Choroid plexus epithelial cell (primary cell): ENCODE measurements around the gene ESRRG.
"Not testable (repeated sequence)": the region's sequence is repeated elsewhere in the genome, so short reads cannot be mapped to it uniquely, and the experiment has no call there.

Source experiments
- DNase-seq: peaks from one replicate; pipeline ENCODE4 v3.0.0-alpha.2; 2010; ENCODE audit warnings: low read depth
- H3K4me3 ChIP-seq: 2 replicates; pipeline ENCODE4 v1.5.1; 2011; ENCODE audit warnings: low read depth, mild to moderate bottlenecking, control low read depth, low read length, moderate library complexity
- TF ChIP-seq, protein P1 (sequence below): conservative IDR thresholded peaks from 2 replicates; pipeline ENCODE4 v1.5.1; 2011; ENCODE audit warnings: low read depth, mild to moderate bottlenecking, control low read depth, inconsistent platforms, low read length, moderate library complexity

The ESRRG gene

DNA sequence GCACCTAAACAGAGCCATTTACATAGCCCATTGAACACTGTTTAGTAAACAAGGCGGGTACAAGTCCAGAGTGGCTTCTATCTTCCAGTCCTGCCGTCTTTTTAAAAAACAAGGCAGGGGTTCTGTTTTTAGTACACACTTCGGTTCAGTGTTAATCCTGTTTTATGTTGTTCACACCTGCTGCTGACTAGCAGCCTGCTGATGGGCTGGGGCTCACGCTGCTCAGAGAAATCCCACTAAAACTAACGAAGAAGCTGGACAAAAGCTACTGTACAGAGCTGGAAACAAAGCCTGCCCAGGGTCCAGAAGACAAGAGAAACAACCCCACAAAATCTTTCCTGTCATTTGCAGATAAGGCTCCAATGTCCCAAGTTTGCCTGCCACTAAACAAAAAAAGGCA lies 13.2 kb downstream of the ESRRG start:
- TF ChIP-seq, protein P1, sequence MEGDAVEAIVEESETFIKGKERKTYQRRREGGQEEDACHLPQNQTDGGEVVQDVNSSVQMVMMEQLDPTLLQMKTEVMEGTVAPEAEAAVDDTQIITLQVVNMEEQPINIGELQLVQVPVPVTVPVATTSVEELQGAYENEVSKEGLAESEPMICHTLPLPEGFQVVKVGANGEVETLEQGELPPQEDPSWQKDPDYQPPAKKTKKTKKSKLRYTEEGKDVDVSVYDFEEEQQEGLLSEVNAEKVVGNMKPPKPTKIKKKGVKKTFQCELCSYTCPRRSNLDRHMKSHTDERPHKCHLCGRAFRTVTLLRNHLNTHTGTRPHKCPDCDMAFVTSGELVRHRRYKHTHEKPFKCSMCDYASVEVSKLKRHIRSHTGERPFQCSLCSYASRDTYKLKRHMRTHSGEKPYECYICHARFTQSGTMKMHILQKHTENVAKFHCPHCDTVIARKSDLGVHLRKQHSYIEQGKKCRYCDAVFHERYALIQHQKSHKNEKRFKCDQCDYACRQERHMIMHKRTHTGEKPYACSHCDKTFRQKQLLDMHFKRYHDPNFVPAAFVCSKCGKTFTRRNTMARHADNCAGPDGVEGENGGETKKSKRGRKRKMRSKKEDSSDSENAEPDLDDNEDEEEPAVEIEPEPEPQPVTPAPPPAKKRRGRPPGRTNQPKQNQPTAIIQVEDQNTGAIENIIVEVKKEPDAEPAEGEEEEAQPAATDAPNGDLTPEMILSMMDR, result no peak
- H3K4me3 ChIP-seq, result no peak overlapping the region
- no peak for DNase-seq

DNA sequence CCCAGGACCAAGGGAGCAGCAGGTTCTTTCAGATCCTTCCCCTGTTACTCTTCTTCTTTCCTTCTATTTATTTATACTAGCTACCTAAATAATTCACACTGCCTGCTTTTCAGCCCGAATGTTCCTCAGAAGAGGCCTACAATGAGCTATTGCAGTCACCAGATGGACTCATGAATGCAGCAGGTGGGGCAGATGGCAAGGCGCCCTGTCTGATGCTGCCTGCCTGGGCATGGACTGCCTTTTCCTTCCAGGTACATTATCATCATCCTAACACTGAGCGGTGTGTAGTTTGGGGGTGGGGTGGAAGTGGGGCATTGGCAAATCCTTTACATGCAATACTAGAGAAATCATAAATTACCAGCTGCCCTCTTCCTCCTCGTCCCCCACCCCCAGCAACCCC lies 17.6 kb downstream of the ESRRG start:
- H3K4me3 ChIP-seq, result no peak overlapping the region
- no peak for DNase-seq
- TF ChIP-seq, protein P1, result no peak

DNA sequence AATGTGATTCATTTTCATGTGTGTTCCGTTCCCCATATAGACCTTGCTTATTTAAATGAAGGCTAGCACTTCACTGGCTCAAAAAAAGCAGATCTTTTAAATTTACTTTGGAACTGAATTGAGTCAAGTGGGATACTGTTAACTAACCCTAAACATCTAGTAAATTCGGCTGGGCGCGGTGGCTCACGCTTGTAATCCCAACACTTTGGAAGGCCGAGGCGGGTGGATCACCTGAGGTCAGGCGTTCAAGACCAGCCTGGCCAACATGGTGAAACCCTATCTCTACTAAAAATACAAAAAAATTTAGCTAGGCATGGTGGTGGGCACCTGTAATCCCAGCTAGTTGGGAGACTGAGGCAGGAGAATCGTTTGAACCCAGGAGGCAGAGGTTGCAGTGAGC lies 19.2 kb downstream of the ESRRG start:
- DNase-seq, H3K4me3 ChIP-seq: not testable (repeated sequence)

DNA sequence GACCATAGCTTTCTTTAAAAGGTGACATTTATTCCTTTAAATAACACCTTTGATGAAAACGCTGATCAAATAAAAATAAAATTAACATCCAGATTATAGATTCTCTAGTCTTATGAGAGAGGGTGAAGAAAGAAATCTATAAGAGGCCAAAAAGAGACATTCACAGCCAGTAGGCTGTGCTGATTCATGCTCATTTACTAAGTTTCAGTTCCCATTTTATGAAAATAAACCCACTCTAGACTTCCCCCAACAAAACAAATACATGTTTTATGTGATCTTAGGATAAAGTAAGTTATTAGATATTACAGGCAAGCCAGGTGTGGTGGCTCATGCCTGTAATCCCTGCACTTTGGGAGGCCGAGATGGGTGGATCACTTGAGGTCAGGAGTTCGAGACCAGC lies 21.1 kb downstream of the ESRRG start:
- DNase-seq, result no peak
- TF ChIP-seq, protein P1, result no peak
- no peak overlapping the region for H3K4me3 ChIP-seq

DNA sequence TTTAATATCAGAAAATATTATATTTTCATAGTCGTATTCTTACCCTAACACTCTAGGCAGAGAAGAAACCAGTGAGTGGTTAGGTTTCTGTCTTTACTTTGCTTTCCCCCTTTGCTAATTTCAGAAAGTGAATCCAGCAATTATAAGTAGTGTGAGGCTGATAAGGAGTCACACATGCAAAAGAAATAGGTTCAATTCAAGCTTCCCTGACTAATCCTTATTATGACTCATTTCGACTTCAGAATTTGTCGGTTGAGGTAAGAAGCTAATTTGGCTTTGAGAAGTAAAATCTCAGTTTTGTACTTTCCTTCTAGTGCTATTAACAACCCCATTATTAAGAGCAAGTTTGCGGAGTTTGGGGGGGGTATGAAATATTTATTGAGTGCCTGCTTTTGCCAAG lies 22.4 kb downstream of the ESRRG start:
- TF ChIP-seq, protein P1, result no peak
- no peak for DNase-seq
- no peak overlapping the region for H3K4me3 ChIP-seq

DNA sequence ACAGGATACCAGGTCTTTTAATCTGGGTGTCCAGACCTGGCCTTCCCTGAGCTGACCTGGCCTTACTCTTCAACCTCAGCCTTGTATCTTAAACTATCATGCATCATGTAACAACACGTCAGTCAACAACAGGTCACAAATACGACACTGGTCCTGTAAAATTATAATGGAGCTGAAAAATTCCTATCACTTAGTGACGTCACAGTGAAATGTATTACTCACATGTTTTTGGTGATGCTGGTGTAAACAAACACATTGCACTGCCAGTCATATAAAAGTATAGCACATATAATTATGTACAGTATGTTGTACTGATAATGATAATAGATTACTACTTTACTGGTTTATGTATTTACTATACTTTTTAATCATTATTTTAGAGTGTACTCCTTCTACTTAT lies 31.5 kb downstream of the ESRRG start:
- no peak for DNase-seq
- no peak overlapping the region for H3K4me3 ChIP-seq
- TF ChIP-seq, protein P1, result no peak

DNA sequence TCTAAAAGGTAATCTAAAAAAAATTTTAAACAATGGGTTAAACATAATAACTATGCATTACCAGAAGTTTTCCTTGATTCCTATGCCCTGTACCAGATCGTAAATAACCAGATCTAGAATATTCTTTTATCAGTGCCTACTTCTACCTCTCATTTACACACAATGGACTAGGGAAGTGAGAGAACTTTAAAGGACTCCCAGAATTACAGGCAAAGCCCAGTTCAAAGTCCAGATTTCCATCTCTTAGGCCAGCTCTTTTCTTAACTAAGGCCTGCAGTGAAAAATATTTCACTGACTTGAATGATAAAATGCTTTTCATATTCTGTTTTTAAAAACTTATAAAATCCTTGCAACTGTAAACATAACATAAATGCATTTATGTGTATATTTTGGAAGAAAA lies 32.6 kb downstream of the ESRRG start:
- TF ChIP-seq, protein P1, result no peak
- no peak overlapping the region for H3K4me3 ChIP-seq
- DNase-seq, result no peak

DNA sequence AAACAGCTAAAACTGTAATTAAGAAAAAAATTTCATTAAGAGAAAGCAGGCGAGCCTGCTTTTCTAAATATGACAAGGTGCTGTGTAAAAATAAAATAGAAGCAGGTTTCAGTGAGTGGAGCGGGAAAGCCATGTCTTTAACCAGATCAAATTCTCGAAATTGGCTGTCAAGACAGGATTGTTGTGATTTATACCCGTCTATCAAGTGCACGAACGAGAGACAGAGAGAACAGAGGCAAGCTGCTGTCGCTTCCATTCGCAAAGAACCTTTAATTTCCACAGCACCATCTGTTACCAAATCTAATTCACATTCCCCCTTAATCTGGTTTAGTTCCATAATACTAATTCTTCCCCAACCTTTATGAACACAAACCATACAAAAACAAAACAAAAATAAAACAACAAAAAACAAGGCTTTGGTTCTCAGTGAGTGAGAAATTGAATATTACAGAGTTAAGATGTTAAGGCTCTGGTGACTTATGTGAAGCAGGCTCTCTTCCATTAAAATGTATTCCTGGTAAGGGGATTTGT lies 35.0 kb downstream of the ESRRG start:
- no peak overlapping the region for H3K4me3 ChIP-seq
- TF ChIP-seq, protein P1, result no peak
- no peak for DNase-seq
